Limb (tissue), 2 donors: Measurements from ENCODE around the gene KLRB1.
"Not testable (repeated sequence)": the region's sequence is repeated elsewhere in the genome, so short reads cannot be mapped to it uniquely, and the experiment has no call there.

ENCODE experiments used
- DNase-seq, 2 donors: peaks; one replicate each; pipeline ENCODE4 v3.0.0-alpha.2; 2016; ENCODE audit errors: extremely low spot score in 2 of 2

The KLRB1 gene

DNA sequence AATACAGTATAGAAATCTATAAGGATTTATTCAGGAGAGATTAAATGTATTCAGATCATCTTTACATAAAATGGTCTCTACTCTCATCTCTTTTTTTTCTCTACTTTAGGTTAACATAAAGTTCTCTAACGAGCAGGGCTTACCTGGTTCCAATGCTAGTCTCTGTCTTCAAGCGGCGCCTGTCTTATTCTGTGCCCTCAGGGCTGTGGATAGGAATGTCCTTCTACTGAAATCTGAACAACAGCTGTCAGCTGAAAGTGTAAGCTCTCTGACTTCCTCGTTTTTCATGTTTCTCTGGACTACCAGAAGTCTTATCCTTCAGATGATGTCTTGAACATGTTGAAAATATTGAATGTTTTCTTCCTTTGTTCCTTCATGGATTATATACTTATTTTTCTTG, 62.2 kb downstream of the KLRB1 start:
- not testable (repeated sequence) for DNase-seq
